Large intestine (tissue), 3 donors: ENCODE measurements around the gene SRSF8. TPM values are rescaled to one million over a fixed set of nuclear protein-coding genes. Genes with fewer than 3 reads are reported as not detected.

ENCODE experiments used
- DNase-seq, 2 donors: peaks; one replicate each; pipeline versions ENCODE4 v3.0.0 to v3.0.0-alpha.2; 2013
- H3K27ac ChIP-seq: one replicate; pipeline ENCODE4 v1.5.1; 2013; ENCODE audit warnings: low read length
- H3K27me3 ChIP-seq: 2 replicates; pipeline ENCODE4 v1.6.1; 2013; ENCODE audit warnings: low read length; ENCODE audit not compliant: control insufficient read depth, insufficient read depth
- H3K36me3 ChIP-seq: 2 replicates; pipeline ENCODE4 v1.6.1; 2013; ENCODE audit warnings: low read length; ENCODE audit not compliant: control insufficient read depth, insufficient read depth
- H3K4me1 ChIP-seq: one replicate; pipeline ENCODE4 v1.6.1; 2013; ENCODE audit warnings: low read length; ENCODE audit not compliant: control insufficient read depth, insufficient read depth
- H3K4me3 ChIP-seq: one replicate; pipeline ENCODE4 v1.5.1; 2013; ENCODE audit warnings: low read length
- H3K9me3 ChIP-seq: one replicate; pipeline ENCODE4 v1.6.1; 2013; ENCODE audit warnings: mild to moderate bottlenecking, low read depth, low read length, moderate library complexity; ENCODE audit not compliant: control insufficient read depth
- WGBS: methylation state at CpG from one replicate; pipeline ENCODE4 v1.1.5; 2013; ENCODE audit warnings: low lambda C conversion rate; ENCODE audit not compliant: insufficient coverage; 5-methylcytosine and 5-hydroxymethylcytosine counted together
- polyA plus RNA-seq: library from polyadenylated mRNA; unstranded; fragments of 120-200 nt; gene quantifications from one replicate; pipeline ENCODE4 v1.2.1, GENCODE V29; 2013

Gene SRSF8
- polyA plus RNA-seq, 1 donor, result 52.3 TPM

- peak; percentile 74 to 87 for DNase-seq
- no CpG with 5 or more reads among the region's 98 CpGs for WGBS
- H3K4me1 ChIP-seq, result no peaks in the 10 kb centered on the region
- no peaks in the 10 kb centered on the region for H3K27me3 ChIP-seq
- no peaks in the 10 kb centered on the region for H3K9me3 ChIP-seq
- peak overlapping the region; percentile 64 for H3K4me3 ChIP-seq
- H3K36me3 ChIP-seq, result no peaks in the 10 kb centered on the region
- H3K27ac ChIP-seq, result peak overlapping the region; percentile 96
Observed at GRCh38 chr11:95067039-95067840, 521 bp downstream of the SRSF8 start.

- peak overlapping the region; percentile 64 for H3K4me3 ChIP-seq
- no peaks in the 10 kb centered on the region for H3K36me3 ChIP-seq
- whole genome bisulfite sequencing, result 0% methylated on average over 1 of the region's 16 CpGs
- peak in 1 of 2 donors; percentile 81 for DNase-seq
- H3K9me3 ChIP-seq, result no peaks in the 10 kb centered on the region
- H3K27me3 ChIP-seq, result no peaks in the 10 kb centered on the region
- peak overlapping the region; percentile 96 for H3K27ac ChIP-seq
- H3K4me1 ChIP-seq, result no peaks in the 10 kb centered on the region
Observed at GRCh38 chr11:95067841-95068219, 1.1 kb downstream of the SRSF8 start.

GRCh38 chr11:95068549-95068948 is 1.8 kb downstream of the SRSF8 start:
- no peaks in the 10 kb centered on the region for H3K9me3 ChIP-seq
- H3K27ac ChIP-seq, result peak overlapping the region; percentile 96
- no peaks in the 10 kb centered on the region for H3K27me3 ChIP-seq
- H3K4me3 ChIP-seq, result peak overlapping the region; percentile 64
- no CpG with 5 or more reads among the region's 5 CpGs for WGBS
- H3K4me1 ChIP-seq, result no peaks in the 10 kb centered on the region
- no peaks in the 10 kb centered on the region for H3K36me3 ChIP-seq
- DNase-seq, result peak; percentile 94 to 96

GRCh38 chr11:95070471-95070870 is 3.8 kb downstream of the SRSF8 start:
- Histone ChIP-seq H3K36me3 (no peaks in the 10 kb centered on the region), H3K9me3 (no peaks in the 10 kb centered on the region), H3K27me3 (no peaks in the 10 kb centered on the region), H3K27ac (no peak overlapping the region), H3K4me1 (no peaks in the 10 kb centered on the region), H3K4me3 (no peak overlapping the region)
- no peak for DNase-seq
- 89% methylated on average over 1 of the region's 1 CpG for WGBS

GRCh38 chr11:95072948-95073347 is 6.2 kb downstream of the SRSF8 start:
- Histone ChIP-seq H3K4me1 (no peaks in the 10 kb centered on the region), H3K27me3 (no peaks in the 10 kb centered on the region), H3K4me3 (no peak overlapping the region), H3K9me3 (no peaks in the 10 kb centered on the region), H3K36me3 (no peaks in the 10 kb centered on the region), H3K27ac (no peak overlapping the region)
- DNase-seq, result peak in 1 of 2 donors; percentile 11

GRCh38 chr11:95074792-95075563 is 8.3 kb downstream of the SRSF8 start:
- H3K4me1 ChIP-seq, result no peaks in the 10 kb centered on the region
- H3K27ac ChIP-seq, result no peak overlapping the region
- H3K9me3 ChIP-seq, result no peaks in the 10 kb centered on the region
- H3K4me3 ChIP-seq, result no peak overlapping the region
- H3K36me3 ChIP-seq, result no peaks in the 10 kb centered on the region
- WGBS, result 40% methylated on average over 1 of the region's 8 CpGs
- peak; percentile 24 to 48 for DNase-seq
- H3K27me3 ChIP-seq, result no peaks in the 10 kb centered on the region

GRCh38 chr11:95076416-95076815 is 9.7 kb downstream of the SRSF8 start:
- no peaks in the 10 kb centered on the region for H3K4me1 ChIP-seq
- DNase-seq, result peak; percentile 61 to 70
- no peaks in the 10 kb centered on the region for H3K27me3 ChIP-seq
- no peaks in the 10 kb centered on the region for H3K36me3 ChIP-seq
- 13% methylated on average over 1 of the region's 1 CpG for WGBS
- H3K4me3 ChIP-seq, result no peak overlapping the region
- H3K9me3 ChIP-seq, result no peaks in the 10 kb centered on the region
- H3K27ac ChIP-seq, result no peak overlapping the region

- Histone ChIP-seq H3K36me3 (no peaks in the 10 kb centered on the region), H3K9me3 (no peaks in the 10 kb centered on the region), H3K4me3 (no peak overlapping the region), H3K4me1 (no peaks in the 10 kb centered on the region), H3K27me3 (no peaks in the 10 kb centered on the region), H3K27ac (no peak overlapping the region)
- DNase-seq, result no peak
Observed at GRCh38 chr11:95076981-95077380, 10.3 kb downstream of the SRSF8 start.

GRCh38 chr11:95078526-95078925 is 11.8 kb downstream of the SRSF8 start:
- no CpG with 5 or more reads among the region's 1 CpG for WGBS
- Histone ChIP-seq H3K36me3 (no peaks in the 10 kb centered on the region), H3K9me3 (no peaks in the 10 kb centered on the region), H3K4me3 (no peak overlapping the region), H3K27me3 (no peaks in the 10 kb centered on the region), H3K27ac (no peak overlapping the region), H3K4me1 (no peaks in the 10 kb centered on the region)
- DNase-seq, result no peak

GRCh38 chr11:95081010-95081409 is 14.3 kb downstream of the SRSF8 start:
- Histone ChIP-seq H3K36me3 (no peaks in the 10 kb centered on the region), H3K27ac (no peak overlapping the region), H3K4me3 (no peak overlapping the region), H3K27me3 (no peaks in the 10 kb centered on the region), H3K9me3 (no peaks in the 10 kb centered on the region), H3K4me1 (no peaks in the 10 kb centered on the region)
- WGBS, result no CpG with 5 or more reads among the region's 5 CpGs
- DNase-seq, result no peak
